ENCODE measurements around the gene CLDN25.

GRCh38 chr11:113736323-113736722 is 43.3 kb upstream of the CLDN25 start:
- no peak for TF ChIP-seq CTCF (IDR thresholded peaks at IDR 0.05)
- no peak for TF ChIP-seq POLR2A (IDR thresholded peaks at IDR 0.05)
